ENCODE data around the gene LMOD1.
"Not testable (repeated sequence)": the region's sequence is repeated elsewhere in the genome, so short reads cannot be mapped to it uniquely, and the experiment has no call there.

Gene LMOD1

DNA sequence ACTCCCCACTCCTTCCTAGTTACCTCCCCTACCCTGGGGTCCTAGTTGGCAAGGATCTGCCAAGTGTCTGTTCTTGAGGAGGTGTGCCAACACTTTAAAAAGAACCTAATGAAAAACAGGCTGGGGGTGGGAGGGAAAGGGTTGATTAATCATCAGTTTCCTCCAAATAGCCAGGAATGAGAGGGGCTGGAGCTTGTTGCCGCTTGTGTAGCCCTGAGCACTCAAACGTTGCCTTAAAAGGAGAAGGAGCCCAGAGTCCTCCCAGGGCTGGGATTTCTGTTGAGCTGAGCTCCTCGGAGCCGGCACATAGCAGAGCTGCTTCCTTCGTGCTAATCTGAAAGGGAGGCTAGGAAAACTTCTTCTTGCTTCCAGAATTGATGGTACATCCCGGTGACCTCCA lies 41.8 kb downstream of the LMOD1 start:
- TF ChIP-seq, protein P1, sequence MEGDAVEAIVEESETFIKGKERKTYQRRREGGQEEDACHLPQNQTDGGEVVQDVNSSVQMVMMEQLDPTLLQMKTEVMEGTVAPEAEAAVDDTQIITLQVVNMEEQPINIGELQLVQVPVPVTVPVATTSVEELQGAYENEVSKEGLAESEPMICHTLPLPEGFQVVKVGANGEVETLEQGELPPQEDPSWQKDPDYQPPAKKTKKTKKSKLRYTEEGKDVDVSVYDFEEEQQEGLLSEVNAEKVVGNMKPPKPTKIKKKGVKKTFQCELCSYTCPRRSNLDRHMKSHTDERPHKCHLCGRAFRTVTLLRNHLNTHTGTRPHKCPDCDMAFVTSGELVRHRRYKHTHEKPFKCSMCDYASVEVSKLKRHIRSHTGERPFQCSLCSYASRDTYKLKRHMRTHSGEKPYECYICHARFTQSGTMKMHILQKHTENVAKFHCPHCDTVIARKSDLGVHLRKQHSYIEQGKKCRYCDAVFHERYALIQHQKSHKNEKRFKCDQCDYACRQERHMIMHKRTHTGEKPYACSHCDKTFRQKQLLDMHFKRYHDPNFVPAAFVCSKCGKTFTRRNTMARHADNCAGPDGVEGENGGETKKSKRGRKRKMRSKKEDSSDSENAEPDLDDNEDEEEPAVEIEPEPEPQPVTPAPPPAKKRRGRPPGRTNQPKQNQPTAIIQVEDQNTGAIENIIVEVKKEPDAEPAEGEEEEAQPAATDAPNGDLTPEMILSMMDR (IDR thresholded peaks at IDR 0.05; ENCODE audit: borderline replicate concordance, insufficient read depth, low read depth, low read length): no peak
- no peak overlapping the region for H3K4me3 ChIP-seq (ENCODE audit: low read depth, low read length)

DNA sequence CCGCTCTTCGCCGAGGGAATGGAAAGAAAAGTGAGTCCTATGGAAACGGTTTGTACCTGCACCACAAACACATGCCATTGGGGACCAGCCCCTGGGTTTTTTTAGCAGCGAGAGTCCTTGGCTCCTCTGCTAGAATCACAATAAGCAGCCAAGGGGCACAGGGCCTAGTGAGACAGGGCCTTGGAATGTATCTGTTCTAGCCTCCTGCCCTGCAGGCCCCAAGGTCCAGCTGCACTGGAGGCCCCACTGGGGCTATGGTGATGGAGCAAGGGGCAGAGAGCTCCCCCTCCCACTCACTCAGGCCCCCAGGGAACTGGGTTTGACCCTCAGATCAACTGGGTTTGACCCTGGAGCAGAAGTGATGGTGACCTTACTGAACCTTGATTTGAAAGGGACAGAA lies 43.2 kb downstream of the LMOD1 start:
- H3K4me3 ChIP-seq (ENCODE audit: low read depth, low read length): no peak overlapping the region

DNA sequence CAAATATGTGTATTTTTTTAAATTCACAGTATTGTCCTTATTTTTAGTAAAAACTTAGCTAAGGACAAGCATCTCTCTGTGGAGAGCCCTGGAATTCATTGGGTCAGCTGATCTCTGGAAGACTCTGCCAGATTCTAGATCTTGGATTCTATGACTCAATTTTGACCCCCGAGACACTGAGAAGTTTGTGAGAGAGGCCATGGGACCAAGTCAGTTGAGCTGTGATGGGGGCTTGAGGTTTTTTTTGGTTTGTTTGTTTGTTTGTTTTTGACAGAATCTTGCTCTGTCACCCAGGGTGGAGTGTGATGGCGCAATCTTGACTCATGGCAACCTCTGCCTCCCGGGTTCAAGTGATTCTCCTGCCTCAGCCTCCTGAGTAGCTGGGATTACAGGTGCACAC lies 44.1 kb downstream of the LMOD1 start:
- TF ChIP-seq, protein P1 (IDR thresholded peaks at IDR 0.05; ENCODE audit: borderline replicate concordance, insufficient read depth, low read depth, low read length): no peak
- H3K4me3 ChIP-seq (ENCODE audit: low read depth, low read length): no peak overlapping the region

More for the DNA sequence above, 43.2 kb downstream of the LMOD1 start:
- TF ChIP-seq, protein P1 (IDR thresholded peaks at IDR 0.05; ENCODE audit: borderline replicate concordance, insufficient read depth, low read depth, low read length): no peak

DNA sequence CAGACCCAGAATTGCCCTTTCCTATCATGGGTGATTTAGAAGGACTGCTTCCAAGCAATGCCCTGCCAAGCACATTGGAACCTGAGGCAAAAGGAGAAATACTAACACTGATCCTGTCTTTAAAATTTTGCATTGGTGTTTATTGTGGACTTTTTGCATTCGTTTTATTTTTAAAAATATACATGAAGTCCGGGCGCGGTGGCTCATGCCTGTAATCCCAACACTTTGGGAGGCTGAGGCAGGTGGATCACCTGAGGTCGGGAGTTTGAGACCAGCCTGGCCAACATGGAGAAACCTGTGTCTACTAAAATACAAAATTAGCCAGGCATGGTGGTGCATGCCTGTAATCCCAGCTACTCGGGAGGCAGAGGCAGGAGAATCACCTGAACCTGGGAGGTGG lies 45.3 kb downstream of the LMOD1 start:
- not testable (repeated sequence) for H3K4me3 ChIP-seq (ENCODE audit: low read depth, low read length)

DNA sequence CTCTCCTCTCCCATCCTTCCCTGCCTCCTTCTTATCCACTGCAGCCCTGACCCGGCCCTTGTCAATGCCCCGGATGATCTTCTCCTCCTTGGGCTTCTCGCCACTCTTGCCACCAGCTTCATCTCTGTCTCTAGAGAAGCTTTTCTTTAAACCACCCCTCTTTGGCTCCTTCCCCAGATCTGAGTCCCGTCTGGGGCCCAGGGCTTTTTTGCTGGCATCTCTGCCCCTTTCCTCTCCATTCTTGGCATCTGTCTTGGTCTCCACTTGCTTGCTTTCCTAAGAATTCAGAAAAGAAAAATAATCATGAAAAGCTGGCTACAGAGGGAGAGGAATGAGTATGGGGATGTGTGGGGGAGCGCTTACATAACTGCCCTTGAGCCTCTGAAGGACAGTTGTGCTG lies 45.9 kb downstream of the LMOD1 start:
- H3K4me3 ChIP-seq (ENCODE audit: low read depth, low read length): no peak overlapping the region
- TF ChIP-seq, protein P1 (IDR thresholded peaks at IDR 0.05; ENCODE audit: borderline replicate concordance, insufficient read depth, low read depth, low read length): no peak

DNA sequence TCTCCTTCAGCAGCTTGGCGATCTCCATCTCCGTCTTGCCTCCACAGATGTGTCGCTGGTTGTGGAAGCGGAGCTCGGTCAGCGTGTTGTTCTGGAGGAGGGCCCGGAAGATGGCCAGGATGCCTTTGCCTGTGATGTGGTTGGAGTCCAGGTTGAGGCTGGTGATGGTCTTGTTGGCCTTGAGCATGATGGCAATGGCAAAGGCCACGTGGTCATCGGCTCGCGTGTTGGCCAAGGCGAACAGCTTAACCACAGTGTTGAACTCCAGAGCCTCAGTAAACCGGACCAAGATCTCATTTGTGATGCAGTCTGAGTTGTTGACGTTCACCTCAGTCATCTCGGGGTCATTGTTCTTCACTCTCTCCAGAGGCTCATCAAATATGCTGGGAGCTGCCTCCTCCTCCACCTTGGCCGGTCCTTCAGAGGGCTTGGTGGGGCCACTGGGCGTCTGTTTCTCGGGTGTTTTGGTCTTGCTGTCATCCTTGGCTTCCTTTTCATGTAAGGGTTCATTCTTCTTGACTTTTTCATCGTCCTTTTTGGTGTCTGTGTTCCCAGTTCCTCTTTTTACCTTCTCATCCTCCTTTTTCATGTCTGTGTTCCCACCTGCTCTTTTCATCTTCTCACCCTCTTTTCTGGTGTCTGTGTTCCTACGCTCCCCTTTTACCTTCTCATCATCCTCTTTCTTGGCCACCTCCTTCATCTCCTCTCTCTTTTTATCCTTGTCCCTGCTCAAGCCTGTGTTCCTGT lies 46.5 kb downstream of the LMOD1 start:
- no peak overlapping the region for H3K4me3 ChIP-seq (ENCODE audit: low read depth, low read length)
- TF ChIP-seq, protein P1 (IDR thresholded peaks at IDR 0.05; ENCODE audit: borderline replicate concordance, insufficient read depth, low read depth, low read length): no peak

DNA sequence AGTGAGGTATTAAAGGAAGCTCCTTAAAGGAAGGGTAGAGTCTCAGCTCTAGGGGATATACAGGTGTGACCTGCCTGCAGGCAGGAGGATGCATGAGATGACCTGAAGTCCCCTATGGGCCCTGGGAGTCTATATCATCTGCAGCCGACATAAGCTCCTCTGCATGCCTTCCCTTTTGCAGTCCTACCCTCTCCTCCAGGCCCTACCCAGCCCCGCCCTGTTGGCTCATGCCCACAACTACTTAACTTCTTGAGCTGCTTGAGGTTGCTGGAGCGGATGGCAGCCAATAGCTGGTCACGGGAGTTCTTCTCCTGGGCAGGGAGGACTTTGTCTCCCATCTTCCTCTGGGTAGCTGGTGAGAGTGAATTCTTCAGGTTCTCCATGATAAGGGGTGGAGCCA lies 47.4 kb downstream of the LMOD1 start:
- H3K4me3 ChIP-seq (ENCODE audit: low read depth, low read length): no peak overlapping the region
- TF ChIP-seq, protein P1 (IDR thresholded peaks at IDR 0.05; ENCODE audit: borderline replicate concordance, insufficient read depth, low read depth, low read length): no peak
